HepG2 (cell line): ENCODE results near the gene ZBTB45. TPM values are rescaled to one million over a fixed set of nuclear protein-coding genes. Genes with fewer than 3 reads are reported as not detected.

ENCODE experiments used
- ATAC-seq: fragments of 200-7000 bp; cut with Tn5 transposase; 3 replicates; pipeline ENCODE4 v1.9.1; 2020; ENCODE audit warnings: mild to moderate bottlenecking, moderate library complexity
- BruUV-seq: library from RNA; stranded (reverse); fragments of 400-500 nt; replicated peaks from 2 replicates; lab custom pipeline; 2021; lab: Mats Ljungman, UMichigan
- CTCF ChIA-PET: fragments of 300-600 bp; formaldehyde crosslinking; extraction: SDS; loops from one replicate; lab custom pipeline; 2021; ENCODE audit warnings: low total read pairs, inconsistent platforms, low intra/inter-chr PET ratio; lab: Yijun Ruan, JAX
- POLR2A ChIA-PET: fragments of 350-600 bp; sonication (Branson Sonifier 250); formaldehyde crosslinking; loops from one replicate; lab custom pipeline; 2020; ENCODE audit warnings: antibody characterized with exemption, inconsistent platforms; lab: Yijun Ruan, JAX
- DNase-seq: peaks from one replicate; pipeline ENCODE4 v3.0.0-alpha.2; 2015; ENCODE audit warnings: low spot score
- FAIRE-seq: peaks from 3 replicates; lab custom pipeline; 2011; peaks lifted over from hg19 to GRCh38; lab: Jason Lieb, UNC
- H2AFZ ChIP-seq: one replicate; pipeline ENCODE4 v1.6.1; 2011; ENCODE audit warnings: low read length, inconsistent platforms
- H3K27ac ChIP-seq: fragments of 300-600 bp; 3 replicates; pipeline ENCODE4 v1.8.0; 2011; ENCODE audit warnings: mixed run types, mild to moderate bottlenecking, mixed read lengths, low read length, inconsistent platforms; ENCODE audit not compliant: insufficient read depth; ENCODE audit errors: extremely low read length
- H3K27me3 ChIP-seq, 2 experiments: fragments of 200-600 bp in 1 of 2; 2 replicates in 1 of 2; 3 replicates in 1 of 2; pipeline versions ENCODE4 v1.6.0 to v1.8.0; 2011; ENCODE audit warnings: low read length in 2 of 2, mild to moderate bottlenecking in 2 of 2, moderate library complexity in 2 of 2, inconsistent platforms in 1 of 2; ENCODE audit not compliant: insufficient read depth in 2 of 2, control insufficient read depth in 1 of 2
- H3K36me3 ChIP-seq, 2 experiments: fragments of 200-600 bp in 1 of 2; replicated peaks in 1 of 2; 2 replicates in 1 of 2; 3 replicates in 1 of 2; pipeline versions ENCODE4 v1.5.1 to v1.8.0; 2011; ENCODE audit warnings: low read length in 2 of 2, inconsistent platforms in 1 of 2; ENCODE audit not compliant: insufficient read depth in 2 of 2, control insufficient read depth in 1 of 2
- H3K4me1 ChIP-seq: 2 replicates; pipeline ENCODE4 v1.5.1; 2012; ENCODE audit warnings: low read length, inconsistent platforms; ENCODE audit not compliant: insufficient read depth
- H3K4me2 ChIP-seq: 2 replicates; pipeline ENCODE4 v1.6.0; 2011; ENCODE audit warnings: low read depth, low read length, inconsistent platforms
- H3K4me3 ChIP-seq, 3 experiments: fragments of 200-600 bp in 1 of 3; sonication (generic), shearing (Covaris generic) in 1 of 3; replicated peaks in 1 of 3; 2 replicates each; pipeline ENCODE4 v1.5.1; 2011 to 2016; ENCODE audit warnings: low read length in 3 of 3, inconsistent platforms in 2 of 3, low read depth in 2 of 3, mild to moderate bottlenecking in 2 of 3, control low read depth in 1 of 3, mixed read lengths in 1 of 3; ENCODE audit not compliant: insufficient read depth in 1 of 3
- H3K79me2 ChIP-seq: one replicate; pipeline ENCODE4 v1.6.1; 2011; ENCODE audit warnings: low read length, inconsistent platforms; ENCODE audit not compliant: insufficient read depth
- H3K9ac ChIP-seq: 2 replicates; pipeline ENCODE4 v1.6.0; 2011; ENCODE audit warnings: mild to moderate bottlenecking, low read depth, low read length, inconsistent platforms; ENCODE audit not compliant: insufficient read depth
- H3K9me3 ChIP-seq: 2 replicates; pipeline ENCODE4 v1.5.1; 2012; ENCODE audit warnings: mild to moderate bottlenecking, low read length
- H4K20me1 ChIP-seq: 2 replicates; pipeline ENCODE4 v1.6.0; 2011; ENCODE audit warnings: inconsistent platforms, mild to moderate bottlenecking, low read length, moderate library complexity; ENCODE audit not compliant: insufficient read depth
- PHF20 ChIP-seq: sonication (generic); formaldehyde crosslinking; IDR thresholded peaks from 2 replicates; pipeline ENCODE4 v1.5.0; 2020; ENCODE audit warnings: mild to moderate bottlenecking, missing genetic modification reagents
- PHF21A ChIP-seq: sonication (generic); formaldehyde crosslinking; IDR thresholded peaks from 2 replicates; pipeline ENCODE4 v1.5.0; 2020; ENCODE audit warnings: mild to moderate bottlenecking, missing genetic modification reagents
- THAP9 ChIP-seq: sonication (generic); formaldehyde crosslinking; IDR thresholded peaks from 2 replicates; pipeline ENCODE4; 2020; ENCODE audit warnings: missing genetic modification reagents, mild to moderate bottlenecking, borderline replicate concordance
- TRIM22 ChIP-seq: fragments of 450-650 bp; IDR thresholded peaks from 2 replicates; pipeline ENCODE4 v1.6.1; 2017
- ZNF136 ChIP-seq: sonication (generic); formaldehyde crosslinking; IDR thresholded peaks from 2 replicates; pipeline ENCODE4 v1.8.1; 2022; ENCODE audit warnings: low read depth, mild to moderate bottlenecking, moderate library complexity, missing genetic modification reagents
- ZNF430 ChIP-seq: sonication (generic); formaldehyde crosslinking; IDR thresholded peaks from 2 replicates; pipeline ENCODE4 v1.9.0; 2021; ENCODE audit warnings: mild to moderate bottlenecking, missing genetic modification reagents
- ZNF574 ChIP-seq: sonication (generic); formaldehyde crosslinking; IDR thresholded peaks from 2 replicates; pipeline ENCODE4 v1.4.0; 2020; ENCODE audit warnings: missing genetic modification reagents
- WGBS: methylation state at CpG from one replicate; pipeline ENCODE4 v1.1.6; 2017; ENCODE audit warnings: low lambda C conversion rate; 5-methylcytosine and 5-hydroxymethylcytosine counted together
- in situ Hi-C: cut with HindIII; loops from 2 replicates; pipeline ENCODE4 v1.10.0; 2017; ENCODE audit warnings: low pct_unique_long_range_greater_than_20kb; ENCODE audit not compliant: extremely low pct_ligation_motif_present
- intact Hi-C: fragments of 100-400 bp; cut with micrococcal nuclease; formaldehyde crosslinking; loops from one replicate; pipeline ENCODE4 v1.10.0; 2022; ENCODE audit not compliant: unreplicated experiment
- polyA plus RNA-seq, 8 experiments: library from polyadenylated mRNA; depleted of rRNA in 3 of 8; stranded (reverse) in 7 of 8; unstranded in 1 of 8; fragments of >200 nt; fragmentation: Illumina TruSeq in 4 of 8; extraction: Trizol in 4 of 8; gene quantifications; 2 replicates each; pipeline versions ENCODE4 v1.2.1 to v1.2.3, GENCODE V29; 2011 to 2016; ENCODE audit warnings: low read depth in 4 of 8, missing spikeins in 1 of 8, mixed read lengths in 1 of 8; ENCODE audit not compliant: insufficient read depth in 1 of 8
- total RNA-seq, 5 experiments: library from RNA; depleted of rRNA; stranded (reverse); fragments of >200 nt; fragmentation: Illumina TruSeq; extraction: Trizol; gene quantifications; 2 replicates each; pipeline ENCODE4 v1.2.3, GENCODE V29; 2016; ENCODE audit warnings: low read depth in 1 of 5
- TF ChIP-seq, protein P1 (sequence below), 2 experiments: sonication (generic) in 1 of 2; formaldehyde crosslinking in 1 of 2; IDR thresholded peaks; 2 replicates each; pipeline versions ENCODE4 v1.6.1 to v1.9.0; 2014 to 2022; ENCODE audit warnings: antibody characterized with exemption in 1 of 2, borderline replicate concordance in 1 of 2, inconsistent platforms in 1 of 2, low read depth in 1 of 2, missing genetic modification reagents in 1 of 2

The ZBTB45 gene
- total and polyA plus RNA-seq, 2 of the 13 experiments (the other 11 are each of a cell fraction or from before 2014, with no cell fraction given): 3.0 to 3.7 TPM

- no peaks in the 10 kb centered on the region; a peak in 1 of 5 replicates for H3K27me3 ChIP-seq
- H3K36me3 ChIP-seq: no peaks in the 10 kb centered on the region
- intact Hi-C loops (no loop called here), in situ Hi-C loops (no loop called here)
- peak; percentile 90 for FAIRE-seq
- peak; percentile 81 for DNase-seq
- H3K4me3 ChIP-seq: peak overlapping the region in 2 of 3 experiments; percentile 2 to 59; a peak in 3 of 6 replicates
- no peaks in the 10 kb centered on the region for H4K20me1 ChIP-seq
- H3K4me2 ChIP-seq: peak overlapping the region; percentile 85
- peaks cover 57% of the 10 kb centered on the region for H3K4me1 ChIP-seq
- H3K79me2 ChIP-seq: peaks cover 7% of the 10 kb centered on the region
- no peak overlapping the region for H2AFZ ChIP-seq
- peak overlapping the region; percentile 79 for H3K27ac ChIP-seq
- no TSS peak for BruUV-seq
- H3K9me3 ChIP-seq: no peaks in the 10 kb centered on the region
- ATAC-seq: peak; percentile 8
- WGBS: 0% methylated on average over 8 of the region's 8 CpGs
- ChIA-PET CTCF (no interaction called here), POLR2A (interaction anchor here (0.5 to 5.8 kb wide), 7 partner anchors 10 to 148 kb away, joined by 3 to 44 read pairs (median 8); partner anchors contain the start of genes CHMP2A, TRIM28, UBE2M and ZBTB45)
- peak overlapping the region; percentile 60 for H3K9ac ChIP-seq
- TF ChIP-seq PHF21A (CRISPR knock-in tag): peak; percentile 74
- no peak for TF ChIP-seq ZNF136 (CRISPR knock-in tag)
- TF ChIP-seq ZNF430: peak; percentile 64; the same call in 1 of the 2 replicates
- TF ChIP-seq THAP9 (CRISPR knock-in tag): no peak
- peak; percentile 43; the same call in 1 of the 2 replicates for TF ChIP-seq ZNF574 (CRISPR knock-in tag)
- 0 out of 2 replicates have a peak, but pooled peaks have one; percentile 24 for TF ChIP-seq PHF20 (CRISPR knock-in tag)
- TF ChIP-seq, protein P1, sequence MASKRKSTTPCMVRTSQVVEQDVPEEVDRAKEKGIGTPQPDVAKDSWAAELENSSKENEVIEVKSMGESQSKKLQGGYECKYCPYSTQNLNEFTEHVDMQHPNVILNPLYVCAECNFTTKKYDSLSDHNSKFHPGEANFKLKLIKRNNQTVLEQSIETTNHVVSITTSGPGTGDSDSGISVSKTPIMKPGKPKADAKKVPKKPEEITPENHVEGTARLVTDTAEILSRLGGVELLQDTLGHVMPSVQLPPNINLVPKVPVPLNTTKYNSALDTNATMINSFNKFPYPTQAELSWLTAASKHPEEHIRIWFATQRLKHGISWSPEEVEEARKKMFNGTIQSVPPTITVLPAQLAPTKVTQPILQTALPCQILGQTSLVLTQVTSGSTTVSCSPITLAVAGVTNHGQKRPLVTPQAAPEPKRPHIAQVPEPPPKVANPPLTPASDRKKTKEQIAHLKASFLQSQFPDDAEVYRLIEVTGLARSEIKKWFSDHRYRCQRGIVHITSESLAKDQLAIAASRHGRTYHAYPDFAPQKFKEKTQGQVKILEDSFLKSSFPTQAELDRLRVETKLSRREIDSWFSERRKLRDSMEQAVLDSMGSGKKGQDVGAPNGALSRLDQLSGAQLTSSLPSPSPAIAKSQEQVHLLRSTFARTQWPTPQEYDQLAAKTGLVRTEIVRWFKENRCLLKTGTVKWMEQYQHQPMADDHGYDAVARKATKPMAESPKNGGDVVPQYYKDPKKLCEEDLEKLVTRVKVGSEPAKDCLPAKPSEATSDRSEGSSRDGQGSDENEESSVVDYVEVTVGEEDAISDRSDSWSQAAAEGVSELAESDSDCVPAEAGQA (IDR thresholded peaks at IDR 0.05; ENCODE audit: low read depth): no peak
- TF ChIP-seq, protein P1 (CRISPR knock-in tag; IDR thresholded peaks at IDR 0.05; ENCODE audit: borderline replicate concordance): no peak
- no peak for TF ChIP-seq TRIM22
These were observed 9.3 kb downstream of the ZBTB45 start for GRCh38 chr19:58510084-58510862.
